Mesothelial cell of epicardium (in vitro differentiated cells): Measurements from ENCODE around the gene PTPDC1. TPM values are rescaled to one million over a fixed set of nuclear protein-coding genes. Genes with fewer than 3 reads are reported as not detected.
"Not testable (repeated sequence)": the region's sequence is repeated elsewhere in the genome, so short reads cannot be mapped to it uniquely, and the experiment has no call there.

Experiments
- DNase-seq, 2 experiments: peaks; one replicate each; pipeline ENCODE4 v3.0.0; 2021; ENCODE audit warnings: low spot score in 2 of 2; ENCODE audit not compliant: unreplicated experiment in 2 of 2
- H3K27ac Mint-ChIP-seq: 2 replicates; pipeline ENCODE4 v1.8.0; 2021; ENCODE audit warnings: mixed read lengths
- H3K27me3 Mint-ChIP-seq: 2 replicates; pipeline ENCODE4 v1.8.0; 2021; ENCODE audit warnings: low read depth, mixed read lengths
- H3K36me3 Mint-ChIP-seq: 2 replicates; pipeline ENCODE4 v1.8.0; 2021; ENCODE audit warnings: mixed read lengths
- H3K4me1 Mint-ChIP-seq: 2 replicates; pipeline ENCODE4 v1.8.0; 2021; ENCODE audit warnings: mixed read lengths
- H3K4me3 Mint-ChIP-seq: 2 replicates; pipeline ENCODE4 v1.8.0; 2021; ENCODE audit warnings: mild to moderate bottlenecking, moderate library complexity, mixed read lengths
- H3K9me3 Mint-ChIP-seq: 2 replicates; pipeline ENCODE4 v1.8.0; 2021; ENCODE audit warnings: mixed read lengths
- CTCF ChIP-seq: fragments of 200-600 bp; sonication (generic); IDR thresholded peaks from one replicate; pipeline ENCODE4 v1.5.0; 2021; ENCODE audit warnings: antibody characterized with exemption; ENCODE audit not compliant: unreplicated experiment
- total RNA-seq: library from RNA; stranded (reverse); gene quantifications from 3 replicates; pipeline ENCODE4 v1.2.1, GENCODE V29; 2021

Gene PTPDC1
- total RNA-seq, 1 donor from 2014 or later = 13.7 TPM

DNA sequence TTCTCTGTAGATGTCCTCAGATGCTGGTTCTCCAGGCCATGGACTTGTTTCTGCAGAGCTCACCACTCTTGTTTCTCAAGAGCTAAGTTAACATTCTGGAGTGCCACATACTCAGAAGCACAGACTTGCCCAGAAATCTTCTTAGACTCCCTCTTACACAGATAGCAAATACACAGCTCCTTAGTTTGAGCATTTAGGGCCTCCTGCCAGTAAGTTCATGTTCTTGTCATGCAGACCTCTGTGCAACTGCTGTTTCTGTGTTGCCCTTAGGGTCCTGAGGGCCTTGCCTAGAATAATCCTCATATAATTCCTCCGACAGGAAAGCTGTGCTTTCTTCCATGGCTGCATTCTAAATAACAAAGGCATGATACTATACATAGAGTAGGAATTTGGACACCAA, 1.3 kb upstream of the PTPDC1 start:
- H3K36me3 Mint-ChIP-seq = peaks cover 15% of the 10 kb centered on the region
- H3K4me1 Mint-ChIP-seq = peaks cover 48% of the 10 kb centered on the region
- H3K27me3 Mint-ChIP-seq = no peaks in the 10 kb centered on the region
- no peak overlapping the region for H3K4me3 Mint-ChIP-seq
- no peak for TF ChIP-seq CTCF
- peaks cover 10% of the 10 kb centered on the region for H3K9me3 Mint-ChIP-seq
- peak overlapping the region; percentile 27 for H3K27ac Mint-ChIP-seq
- DNase-seq = no peak

DNA sequence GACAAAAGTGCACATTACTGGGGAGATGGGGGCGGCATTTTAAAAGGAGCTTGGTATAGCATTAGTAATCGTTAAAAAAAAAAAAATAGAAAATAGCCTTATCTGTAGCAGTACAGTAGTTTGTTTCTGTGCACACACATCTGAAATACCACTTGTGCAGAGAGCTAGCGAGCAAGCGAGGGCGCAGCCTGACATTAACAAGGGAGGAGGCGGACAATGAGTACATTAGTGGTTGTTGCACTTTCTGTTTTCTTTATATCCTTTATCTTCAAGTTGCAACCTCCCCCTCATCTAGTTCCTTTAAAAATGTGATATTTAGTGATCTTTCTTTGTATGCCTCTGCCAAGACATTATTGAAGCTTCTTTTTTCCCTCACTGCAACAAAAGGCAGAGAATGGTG, 880 bp upstream of the PTPDC1 start:
- TF ChIP-seq CTCF = no peak
- H3K27me3 Mint-ChIP-seq = no peaks in the 10 kb centered on the region
- peak overlapping the region; percentile 77 for H3K27ac Mint-ChIP-seq
- no peak for DNase-seq
- H3K9me3 Mint-ChIP-seq = peaks cover 8% of the 10 kb centered on the region
- H3K4me3 Mint-ChIP-seq = no peak overlapping the region
- H3K36me3 Mint-ChIP-seq = peaks cover 13% of the 10 kb centered on the region
- H3K4me1 Mint-ChIP-seq = peaks cover 48% of the 10 kb centered on the region

- Mint-ChIP-seq H3K4me3 (no peak overlapping the region), H3K27ac (no peak overlapping the region), H3K36me3 (peaks cover 4% of the 10 kb centered on the region), H3K27me3 (no peaks in the 10 kb centered on the region), H3K9me3 (no peaks in the 10 kb centered on the region), H3K4me1 (peaks cover 48% of the 10 kb centered on the region)
- DNase-seq = no peak
- TF ChIP-seq CTCF = no peak
Measured at GRCh38 chr9:94085062-94085639, 887 bp downstream of the PTPDC1 start.

DNA sequence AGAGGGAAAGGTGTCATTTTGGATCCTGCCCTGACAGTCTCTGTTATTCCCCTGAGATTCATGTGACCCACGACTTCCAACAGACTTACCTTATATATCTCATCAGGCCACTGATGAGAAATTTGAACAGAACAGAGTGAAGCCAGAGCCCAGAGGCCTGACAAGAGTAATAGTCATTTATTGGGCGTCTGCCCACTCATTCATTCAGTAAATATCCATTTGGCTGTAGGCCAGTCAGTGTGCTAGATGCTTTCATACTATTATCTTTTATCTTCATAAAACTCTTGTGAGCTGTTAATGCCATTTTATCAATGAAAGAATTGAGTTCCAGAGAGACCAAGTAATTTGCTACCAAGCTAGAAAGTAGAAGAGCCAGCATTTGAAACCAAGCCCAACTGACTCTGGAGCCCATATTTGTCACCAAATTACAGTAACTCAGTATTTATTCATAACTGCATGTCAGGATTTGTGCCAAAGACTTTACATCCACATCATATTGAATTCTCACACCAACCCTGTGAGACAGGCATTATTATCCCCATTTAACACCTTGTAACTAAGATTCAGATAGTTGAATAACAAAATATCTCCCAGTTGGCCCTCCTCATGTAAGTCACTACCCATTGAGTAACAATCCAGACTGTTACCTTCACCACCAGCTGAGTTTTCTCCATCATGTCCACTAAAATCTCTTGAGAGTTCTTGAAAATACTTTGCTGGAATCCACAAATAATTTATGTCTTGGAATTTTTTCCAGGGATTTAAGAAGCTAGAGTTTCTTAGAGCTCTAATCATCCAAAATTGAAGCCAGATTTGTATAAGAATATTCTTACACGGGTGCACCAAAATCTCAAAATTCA, 2.5 kb downstream of the PTPDC1 start:
- DNase-seq = no peak
- H3K4me3 Mint-ChIP-seq = no peak overlapping the region
- no peak for TF ChIP-seq CTCF
- H3K27me3 Mint-ChIP-seq = no peaks in the 10 kb centered on the region
- H3K36me3 Mint-ChIP-seq = no peaks in the 10 kb centered on the region
- no peaks in the 10 kb centered on the region for H3K9me3 Mint-ChIP-seq
- H3K4me1 Mint-ChIP-seq = peaks cover 45% of the 10 kb centered on the region
- peak overlapping the region; percentile 48 for H3K27ac Mint-ChIP-seq

DNA sequence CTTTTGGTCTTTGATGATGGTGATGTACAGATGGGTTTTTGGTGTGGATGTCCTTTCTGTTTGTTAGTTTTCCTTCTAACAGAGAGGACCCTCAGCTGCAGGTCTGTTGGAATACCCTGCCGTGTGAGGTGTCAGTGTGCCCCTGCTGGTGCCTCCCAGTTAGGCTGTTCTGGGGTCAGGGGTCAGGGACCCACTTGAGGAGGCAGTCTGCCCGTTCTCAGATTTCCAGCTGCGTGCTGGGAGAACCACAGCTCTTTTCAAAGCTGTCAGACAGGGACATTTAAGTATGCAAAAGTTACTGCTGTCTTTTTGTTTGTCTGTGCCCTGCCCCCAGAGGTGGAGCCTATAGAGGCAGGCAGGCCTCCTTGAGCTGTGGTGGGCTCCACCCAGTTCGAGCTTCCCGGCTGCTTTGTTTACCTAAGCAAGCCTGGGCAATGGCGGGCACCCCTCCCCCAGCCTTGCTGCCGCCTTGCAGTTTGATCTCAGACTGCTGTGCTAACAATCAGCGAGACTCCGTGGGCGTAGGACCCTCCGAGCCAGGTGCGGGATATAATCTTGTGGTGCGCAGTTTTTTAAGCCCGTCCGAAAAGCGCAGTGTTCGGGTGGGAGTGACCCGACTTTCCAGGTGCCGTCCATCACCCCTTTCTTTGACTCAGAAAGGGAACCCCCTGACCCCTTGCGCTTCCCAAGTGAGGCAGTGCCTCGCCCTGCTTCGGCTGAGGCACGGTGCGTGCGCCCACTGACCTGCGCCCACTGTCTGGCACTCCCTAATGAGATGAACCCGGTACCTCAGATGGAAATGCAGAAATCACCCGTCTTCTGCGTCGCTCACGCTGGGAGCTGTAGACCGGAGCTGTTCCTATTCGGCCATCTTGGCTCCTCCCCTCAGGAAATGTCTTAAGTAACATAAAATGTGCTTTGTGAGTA, 10.2 kb downstream of the PTPDC1 start:
- H3K4me1 Mint-ChIP-seq, H3K9me3 Mint-ChIP-seq, H3K4me3 Mint-ChIP-seq, H3K27ac Mint-ChIP-seq, DNase-seq, H3K27me3 Mint-ChIP-seq: not testable (repeated sequence)
- peaks cover 10% of the 10 kb centered on the region for H3K36me3 Mint-ChIP-seq
